ENCODE results near the gene EPN2.

The EPN2 gene

DNA sequence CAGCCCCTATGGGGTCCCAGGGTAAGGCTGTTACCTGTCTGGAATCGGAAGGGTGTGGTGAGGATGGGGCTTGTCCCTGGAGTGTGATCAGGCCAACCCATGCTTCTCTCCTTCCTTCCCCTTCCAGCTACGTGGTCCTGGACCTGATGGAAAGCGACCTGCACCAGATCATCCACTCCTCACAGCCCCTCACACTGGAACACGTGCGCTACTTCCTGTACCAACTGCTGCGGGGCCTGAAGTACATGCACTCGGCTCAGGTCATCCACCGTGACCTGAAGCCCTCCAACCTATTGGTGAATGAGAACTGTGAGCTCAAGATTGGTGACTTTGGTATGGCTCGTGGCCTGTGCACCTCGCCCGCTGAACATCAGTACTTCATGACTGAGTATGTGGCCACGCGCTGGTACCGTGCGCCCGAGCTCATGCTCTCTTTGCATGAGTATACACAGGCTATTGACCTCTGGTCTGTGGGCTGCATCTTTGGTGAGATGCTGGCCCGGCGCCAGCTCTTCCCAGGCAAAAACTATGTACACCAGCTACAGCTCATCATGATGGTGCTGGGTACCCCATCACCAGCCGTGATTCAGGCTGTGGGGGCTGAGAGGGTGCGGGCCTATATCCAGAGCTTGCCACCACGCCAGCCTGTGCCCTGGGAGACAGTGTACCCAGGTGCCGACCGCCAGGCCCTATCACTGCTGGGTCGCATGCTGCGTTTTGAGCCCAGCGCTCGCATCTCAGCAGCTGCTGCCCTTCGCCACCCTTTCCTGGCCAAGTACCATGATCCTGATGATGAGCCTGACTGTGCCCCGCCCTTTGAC lies 143.5 kb downstream of the EPN2 start:
- Histone ChIP-seq H3K27me3 (ENCODE audit: control insufficient read depth in 1 of 2, insufficient read depth in 2 of 2, low read length in 2 of 2) (no peaks in the 10 kb centered on the region), H3K27ac (ENCODE audit: low read depth, low read length) (no peak overlapping the region), H3K4me1 (ENCODE audit: control insufficient read depth in 1 of 2, insufficient read depth in 2 of 2, low read length in 2 of 2) (peaks cover 31 to 38% of the 10 kb centered on the region in 2 donors), H3K36me3 (ENCODE audit: control insufficient read depth in 1 of 2, insufficient read depth in 2 of 2, low read length in 2 of 2) (peaks cover 31 to 58% of the 10 kb centered on the region in 2 donors), H3K9ac (ENCODE audit: low read depth in 1 of 2, low read length in 2 of 2) (no peak overlapping the region), H3K9me3 (ENCODE audit: control insufficient read depth in 1 of 2, low read length in 2 of 2) (no peaks in the 10 kb centered on the region), H3K4me3 (ENCODE audit: low read depth in 1 of 2, low read length in 2 of 2) (no peak overlapping the region)

DNA sequence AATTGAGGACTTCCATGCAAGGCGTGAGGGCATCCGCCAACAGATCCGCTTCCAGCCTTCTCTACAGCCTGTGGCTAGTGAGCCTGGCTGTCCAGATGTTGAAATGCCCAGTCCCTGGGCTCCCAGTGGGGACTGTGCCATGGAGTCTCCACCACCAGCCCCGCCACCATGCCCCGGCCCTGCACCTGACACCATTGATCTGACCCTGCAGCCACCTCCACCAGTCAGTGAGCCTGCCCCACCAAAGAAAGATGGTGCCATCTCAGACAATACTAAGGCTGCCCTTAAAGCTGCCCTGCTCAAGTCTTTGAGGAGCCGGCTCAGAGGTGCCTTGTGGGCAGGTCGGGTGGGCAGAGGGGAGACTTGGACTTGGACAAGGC lies 144.2 kb downstream of the EPN2 start:
- H3K4me1 ChIP-seq (ENCODE audit: control insufficient read depth in 1 of 2, insufficient read depth in 2 of 2, low read length in 2 of 2), result peaks cover 31 to 42% of the 10 kb centered on the region in 2 donors
- H3K27ac ChIP-seq (ENCODE audit: low read depth, low read length), result no peak overlapping the region

DNA sequence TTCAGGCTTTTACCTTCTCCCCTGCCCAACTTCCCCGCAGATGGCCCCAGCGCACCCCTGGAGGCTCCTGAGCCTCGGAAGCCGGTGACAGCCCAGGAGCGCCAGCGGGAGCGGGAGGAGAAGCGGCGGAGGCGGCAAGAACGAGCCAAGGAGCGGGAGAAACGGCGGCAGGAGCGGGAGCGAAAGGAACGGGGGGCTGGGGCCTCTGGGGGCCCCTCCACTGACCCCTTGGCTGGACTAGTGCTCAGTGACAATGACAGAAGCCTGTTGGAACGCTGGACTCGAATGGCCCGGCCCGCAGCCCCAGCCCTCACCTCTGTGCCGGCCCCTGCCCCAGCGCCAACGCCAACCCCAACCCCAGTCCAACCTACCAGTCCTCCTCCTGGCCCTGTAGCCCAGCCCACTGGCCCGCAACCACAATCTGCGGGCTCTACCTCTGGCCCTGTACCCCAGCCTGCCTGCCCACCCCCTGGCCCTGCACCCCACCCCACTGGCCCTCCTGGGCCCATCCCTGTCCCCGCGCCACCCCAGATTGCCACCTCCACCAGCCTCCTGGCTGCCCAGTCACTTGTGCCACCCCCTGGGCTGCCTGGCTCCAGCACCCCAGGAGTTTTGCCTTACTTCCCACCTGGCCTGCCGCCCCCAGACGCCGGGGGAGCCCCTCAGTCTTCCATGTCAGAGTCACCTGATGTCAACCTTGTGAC lies 144.7 kb downstream of the EPN2 start:
- H3K9me3 ChIP-seq (ENCODE audit: control insufficient read depth in 1 of 2, low read length in 2 of 2), result no peaks in the 10 kb centered on the region
- H3K9ac ChIP-seq (ENCODE audit: low read depth in 1 of 2, low read length in 2 of 2), result no peak overlapping the region
- no peak overlapping the region for H3K4me3 ChIP-seq (ENCODE audit: low read depth in 1 of 2, low read length in 2 of 2)
- no peak overlapping the region for H3K27ac ChIP-seq (ENCODE audit: low read depth, low read length)
- peaks cover 30 to 46% of the 10 kb centered on the region in 2 donors for H3K4me1 ChIP-seq (ENCODE audit: control insufficient read depth in 1 of 2, insufficient read depth in 2 of 2, low read length in 2 of 2)
- no peaks in the 10 kb centered on the region for H3K27me3 ChIP-seq (ENCODE audit: control insufficient read depth in 1 of 2, insufficient read depth in 2 of 2, low read length in 2 of 2)
- H3K36me3 ChIP-seq (ENCODE audit: control insufficient read depth in 1 of 2, insufficient read depth in 2 of 2, low read length in 2 of 2), result peaks cover 31 to 58% of the 10 kb centered on the region in 2 donors

More for the DNA sequence above, 144.2 kb downstream of the EPN2 start:
- Histone ChIP-seq H3K36me3 (ENCODE audit: control insufficient read depth in 1 of 2, insufficient read depth in 2 of 2, low read length in 2 of 2) (peaks cover 31 to 58% of the 10 kb centered on the region in 2 donors), H3K9me3 (ENCODE audit: control insufficient read depth in 1 of 2, low read length in 2 of 2) (no peaks in the 10 kb centered on the region), H3K27me3 (ENCODE audit: control insufficient read depth in 1 of 2, insufficient read depth in 2 of 2, low read length in 2 of 2) (no peaks in the 10 kb centered on the region), H3K4me3 (ENCODE audit: low read depth in 1 of 2, low read length in 2 of 2) (no peak overlapping the region), H3K9ac (ENCODE audit: low read depth in 1 of 2, low read length in 2 of 2) (no peak overlapping the region)

DNA sequence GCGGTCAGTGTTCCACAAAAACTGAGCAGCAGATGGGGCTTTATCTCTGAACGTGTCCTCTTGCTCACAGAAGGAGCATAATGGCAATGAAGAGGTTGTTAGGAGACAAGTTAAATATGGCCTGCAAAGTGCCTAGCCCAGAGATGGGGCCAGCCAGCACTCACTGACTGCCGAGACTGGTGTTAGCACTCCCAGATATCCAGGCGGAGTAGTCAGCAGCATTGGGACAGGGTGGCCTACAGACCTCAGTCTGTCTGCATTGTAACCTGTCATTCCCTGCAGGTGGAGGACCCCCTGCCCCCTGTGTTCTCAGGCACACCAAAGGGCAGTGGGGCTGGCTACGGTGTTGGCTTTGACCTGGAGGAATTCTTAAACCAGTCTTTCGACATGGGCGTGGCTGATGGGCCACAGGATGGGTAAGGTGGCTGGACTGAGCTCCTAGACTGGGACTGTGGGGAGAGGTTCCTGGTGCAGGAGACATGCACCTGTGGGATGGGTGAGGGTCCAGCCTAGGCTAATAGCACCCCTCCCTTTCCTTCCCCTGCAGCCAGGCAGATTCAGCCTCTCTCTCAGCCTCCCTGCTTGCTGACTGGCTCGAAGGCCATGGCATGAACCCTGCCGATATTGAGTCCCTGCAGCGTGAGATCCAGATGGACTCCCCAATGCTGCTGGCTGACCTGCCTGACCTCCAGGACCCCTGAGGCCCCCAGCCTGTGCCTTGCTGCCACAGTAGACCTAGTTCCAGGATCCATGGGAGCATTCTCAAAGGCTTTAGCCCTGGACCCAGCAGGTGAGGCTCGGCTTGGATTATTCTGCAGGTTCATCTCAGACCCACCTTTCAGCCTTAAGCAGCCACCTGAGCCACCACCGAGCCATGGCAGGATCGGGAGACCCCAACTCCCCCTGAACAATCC lies 145.6 kb downstream of the EPN2 start:
- H3K4me3 ChIP-seq (ENCODE audit: low read depth in 1 of 2, low read length in 2 of 2), result no peak overlapping the region
- no peak overlapping the region for H3K27ac ChIP-seq (ENCODE audit: low read depth, low read length)
- no peaks in the 10 kb centered on the region for H3K27me3 ChIP-seq (ENCODE audit: control insufficient read depth in 1 of 2, insufficient read depth in 2 of 2, low read length in 2 of 2)
- peaks cover 31 to 58% of the 10 kb centered on the region in 2 donors for H3K36me3 ChIP-seq (ENCODE audit: control insufficient read depth in 1 of 2, insufficient read depth in 2 of 2, low read length in 2 of 2)
- no peaks in the 10 kb centered on the region for H3K9me3 ChIP-seq (ENCODE audit: control insufficient read depth in 1 of 2, low read length in 2 of 2)
- H3K4me1 ChIP-seq (ENCODE audit: control insufficient read depth in 1 of 2, insufficient read depth in 2 of 2, low read length in 2 of 2), result peaks cover 31 to 46% of the 10 kb centered on the region in 2 donors
- H3K9ac ChIP-seq (ENCODE audit: low read depth in 1 of 2, low read length in 2 of 2), result no peak overlapping the region

DNA sequence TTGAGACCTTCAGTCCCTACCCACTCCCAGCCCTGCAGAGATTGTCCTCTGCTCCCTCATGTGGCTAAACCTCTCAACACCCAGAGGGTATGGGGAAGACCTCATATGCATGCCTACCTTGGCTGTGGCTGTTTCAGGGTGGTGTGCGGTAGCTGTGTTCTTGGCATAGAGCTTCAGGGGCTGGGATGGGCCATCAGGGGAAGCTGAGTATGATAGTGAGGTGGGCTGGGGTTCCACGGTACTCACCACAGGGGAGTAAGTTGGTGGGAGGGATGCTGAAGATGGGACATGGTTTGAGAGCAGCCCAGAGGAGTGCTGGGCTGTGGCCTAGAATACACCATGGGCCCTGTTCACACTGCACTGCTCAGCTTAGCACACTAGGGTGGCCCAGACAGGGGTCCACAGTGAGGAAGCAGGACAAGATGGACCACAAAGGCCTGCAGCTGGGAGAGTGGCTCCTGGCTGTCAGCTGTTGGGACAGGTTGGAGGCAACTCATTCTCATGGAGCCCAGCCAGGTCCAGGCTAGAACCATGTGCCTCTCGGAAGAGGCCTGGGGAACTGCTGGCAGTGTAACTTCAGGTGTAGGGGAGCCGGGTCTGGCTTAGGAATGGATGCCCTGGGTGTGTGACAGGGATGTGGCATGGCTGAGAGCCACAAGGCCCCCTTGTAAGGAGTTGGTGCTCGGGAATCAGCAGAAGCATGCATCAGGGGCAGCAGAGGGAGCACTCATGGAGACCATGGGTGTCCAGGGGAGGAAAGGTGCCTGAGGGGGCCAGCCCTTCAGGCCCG lies 146.7 kb downstream of the EPN2 start:
- Histone ChIP-seq H3K36me3 (ENCODE audit: control insufficient read depth in 1 of 2, insufficient read depth in 2 of 2, low read length in 2 of 2) (peaks cover 31 to 58% of the 10 kb centered on the region in 2 donors), H3K9me3 (ENCODE audit: control insufficient read depth in 1 of 2, low read length in 2 of 2) (no peaks in the 10 kb centered on the region), H3K4me3 (ENCODE audit: low read depth in 1 of 2, low read length in 2 of 2) (no peak overlapping the region), H3K4me1 (ENCODE audit: control insufficient read depth in 1 of 2, insufficient read depth in 2 of 2, low read length in 2 of 2) (peaks cover 42 to 49% of the 10 kb centered on the region in 2 donors), H3K9ac (ENCODE audit: low read depth in 1 of 2, low read length in 2 of 2) (peak overlapping the region in 1 of 2 donors; percentile 6), H3K27me3 (ENCODE audit: control insufficient read depth in 1 of 2, insufficient read depth in 2 of 2, low read length in 2 of 2) (no peaks in the 10 kb centered on the region), H3K27ac (ENCODE audit: low read depth, low read length) (no peak overlapping the region)

DNA sequence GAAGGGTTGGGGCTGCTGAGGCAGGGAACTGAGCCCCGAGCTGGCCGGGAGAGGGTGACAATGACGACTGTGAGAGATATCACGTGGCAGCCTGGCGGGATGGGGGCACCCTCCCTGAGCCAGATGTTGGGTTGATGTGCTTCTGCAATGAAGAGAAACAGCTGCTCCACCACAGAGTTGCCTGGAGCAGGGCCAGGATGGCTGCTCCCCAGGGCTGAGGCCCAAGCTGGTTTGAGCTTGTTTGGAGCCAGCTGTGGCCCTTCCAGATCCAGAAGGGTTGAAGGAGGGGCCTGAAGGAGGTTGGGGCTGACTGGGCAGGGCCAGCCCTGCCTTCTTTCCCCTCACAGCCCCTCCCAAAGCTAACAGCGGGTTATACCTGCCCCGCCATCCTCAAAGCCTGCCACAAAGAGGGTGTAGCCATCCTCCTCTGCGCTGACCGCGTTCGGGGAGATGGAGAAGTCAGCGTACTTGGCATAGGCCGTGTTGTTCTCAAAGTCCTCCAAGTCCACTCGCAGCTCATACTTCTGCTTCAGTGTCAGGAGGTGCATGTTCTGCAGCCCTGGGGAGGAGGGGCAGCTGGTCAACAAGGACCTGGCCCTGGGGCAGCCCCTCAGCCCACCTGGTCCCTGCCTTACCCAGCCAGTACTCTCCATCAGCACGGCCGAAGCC lies 147.7 kb downstream of the EPN2 start:
- Histone ChIP-seq H3K27me3 (ENCODE audit: control insufficient read depth in 1 of 2, insufficient read depth in 2 of 2, low read length in 2 of 2) (no peaks in the 10 kb centered on the region), H3K9me3 (ENCODE audit: control insufficient read depth in 1 of 2, low read length in 2 of 2) (no peaks in the 10 kb centered on the region), H3K27ac (ENCODE audit: low read depth, low read length) (no peak overlapping the region), H3K36me3 (ENCODE audit: control insufficient read depth in 1 of 2, insufficient read depth in 2 of 2, low read length in 2 of 2) (peaks cover 30 to 53% of the 10 kb centered on the region in 2 donors), H3K4me1 (ENCODE audit: control insufficient read depth in 1 of 2, insufficient read depth in 2 of 2, low read length in 2 of 2) (peaks cover 38 to 42% of the 10 kb centered on the region in 2 donors), H3K9ac (ENCODE audit: low read depth in 1 of 2, low read length in 2 of 2) (no peak overlapping the region), H3K4me3 (ENCODE audit: low read depth in 1 of 2, low read length in 2 of 2) (no peak overlapping the region)

DNA sequence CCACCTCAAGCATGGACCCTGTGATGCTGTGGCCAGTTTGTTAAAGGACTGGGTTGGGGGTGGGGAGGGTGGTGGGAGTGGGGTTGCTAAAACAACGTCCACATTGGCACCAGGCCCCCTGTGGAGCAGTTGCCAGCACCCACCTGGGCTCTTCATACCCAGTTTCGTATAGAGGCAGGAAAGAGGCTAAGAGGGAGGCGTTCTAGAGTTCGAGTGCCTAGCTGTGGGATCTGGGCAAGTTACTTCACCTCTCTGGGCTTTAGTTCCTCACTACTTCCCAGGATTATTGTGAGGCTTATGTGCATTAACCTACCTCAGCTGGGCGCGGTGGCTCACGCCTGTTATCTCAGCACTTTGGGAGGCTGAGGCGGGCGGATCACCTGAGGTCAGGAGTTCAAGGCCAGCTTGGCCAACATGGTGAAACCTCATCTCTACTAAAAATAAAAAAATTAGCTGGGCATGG lies 148.4 kb downstream of the EPN2 start:
- peaks cover 23 to 47% of the 10 kb centered on the region in 2 donors for H3K36me3 ChIP-seq (ENCODE audit: control insufficient read depth in 1 of 2, insufficient read depth in 2 of 2, low read length in 2 of 2)
- H3K9ac ChIP-seq (ENCODE audit: low read depth in 1 of 2, low read length in 2 of 2), result no peak overlapping the region
- H3K4me1 ChIP-seq (ENCODE audit: control insufficient read depth in 1 of 2, insufficient read depth in 2 of 2, low read length in 2 of 2), result peaks cover 38 to 42% of the 10 kb centered on the region in 2 donors
- H3K27me3 ChIP-seq (ENCODE audit: control insufficient read depth in 1 of 2, insufficient read depth in 2 of 2, low read length in 2 of 2), result no peaks in the 10 kb centered on the region
- H3K4me3 ChIP-seq (ENCODE audit: low read depth in 1 of 2, low read length in 2 of 2), result no peak overlapping the region
- no peak overlapping the region for H3K27ac ChIP-seq (ENCODE audit: low read depth, low read length)
- H3K9me3 ChIP-seq (ENCODE audit: control insufficient read depth in 1 of 2, low read length in 2 of 2), result no peaks in the 10 kb centered on the region
